WTC11 (cell line): ENCODE data around the gene KANTR. TPM values are rescaled to one million over a fixed set of nuclear protein-coding genes. Genes with fewer than 3 reads are reported as not detected.

Experiments used
- ATAC-seq: fragments of 200-7000 bp; cut with Tn5 transposase; 2 replicates; pipeline ENCODE4 v1.10.0; 2021; ENCODE audit warnings: mild to moderate bottlenecking, moderate library complexity
- CTCF ChIA-PET: fragments of 300-600 bp; sonication (Branson Sonifier 250); formaldehyde crosslinking; loops from one replicate; lab custom pipeline; 2021; ENCODE audit warnings: antibody characterized with exemption; lab: Charles Lee
- POLR2A ChIA-PET: fragments of 350-600 bp; sonication (Branson Sonifier 250); formaldehyde crosslinking; loops from one replicate; lab custom pipeline; 2021; ENCODE audit warnings: antibody characterized with exemption; lab: Charles Lee
- DNase-seq: peaks from one replicate; pipeline ENCODE4 v3.0.0; 2021; ENCODE audit warnings: low spot score
- H3K27ac Mint-ChIP-seq: 2 replicates; pipeline ENCODE4 v1.8.0; 2021; ENCODE audit warnings: mixed read lengths
- H3K27me3 Mint-ChIP-seq: 2 replicates; pipeline ENCODE4 v1.8.0; 2021; ENCODE audit warnings: low read depth, mild to moderate bottlenecking, moderate library complexity, mixed read lengths
- H3K36me3 Mint-ChIP-seq: 2 replicates; pipeline ENCODE4 v1.8.0; 2021; ENCODE audit warnings: mixed read lengths
- H3K4me1 Mint-ChIP-seq: 2 replicates; pipeline ENCODE4 v1.8.0; 2022; ENCODE audit warnings: mixed read lengths
- H3K4me3 Mint-ChIP-seq: 2 replicates; pipeline ENCODE4 v1.8.0; 2021; ENCODE audit warnings: mild to moderate bottlenecking, moderate library complexity, mixed read lengths
- H3K9me3 Mint-ChIP-seq: 2 replicates; pipeline ENCODE4 v1.8.0; 2021; ENCODE audit warnings: mixed read lengths
- ATF1 ChIP-seq: sonication (generic); formaldehyde crosslinking; IDR thresholded peaks from 2 replicates; pipeline ENCODE4 v1.8.1; 2023; ENCODE audit warnings: mild to moderate bottlenecking, moderate library complexity, missing genetic modification reagents
- ELF4 ChIP-seq: sonication (generic); formaldehyde crosslinking; IDR thresholded peaks from 2 replicates; pipeline ENCODE4 v1.8.1; 2022; ENCODE audit warnings: low read depth, mild to moderate bottlenecking, moderate library complexity, missing genetic modification reagents
- EMX1 ChIP-seq: fragments of 250-450 bp; sonication (Bioruptor Pico); IDR thresholded peaks from 2 replicates; pipeline ENCODE4 v1.8.0; 2021; ENCODE audit warnings: mild to moderate bottlenecking
- ETV6 ChIP-seq: sonication (generic); formaldehyde crosslinking; IDR thresholded peaks from 2 replicates; pipeline ENCODE4 v1.8.1; 2022; ENCODE audit warnings: mild to moderate bottlenecking, missing genetic modification reagents
- HMGA2 ChIP-seq: fragments of 250-450 bp; sonication (Bioruptor Pico); IDR thresholded peaks from 2 replicates; pipeline ENCODE4 v1.4.0; 2021; ENCODE audit warnings: mild to moderate bottlenecking, moderate library complexity
- MYBL2 ChIP-seq: sonication (generic); formaldehyde crosslinking; IDR thresholded peaks from 2 replicates; pipeline ENCODE4 v1.8.1; 2023; ENCODE audit warnings: mild to moderate bottlenecking, moderate library complexity, missing genetic modification reagents
- PRRX2 ChIP-seq: fragments of 250-450 bp; sonication (Bioruptor Pico); IDR thresholded peaks from 2 replicates; pipeline ENCODE4 v1.8.0; 2021; ENCODE audit warnings: mild to moderate bottlenecking
- ZNF416 ChIP-seq: fragments of 250-450 bp; sonication (Bioruptor Pico); IDR thresholded peaks from 2 replicates; pipeline ENCODE4 v1.9.0; 2021; ENCODE audit warnings: mild to moderate bottlenecking, inconsistent platforms
- total RNA-seq: library from RNA; stranded (reverse); gene quantifications from 3 replicates; pipeline ENCODE4 v1.2.3, GENCODE V29; 2021
- TF ChIP-seq, protein P1 (sequence below): fragments of 250-450 bp; sonication (Bioruptor Pico); IDR thresholded peaks from 2 replicates; pipeline ENCODE4 v1.9.0; 2021; ENCODE audit warnings: moderate library complexity, mild to moderate bottlenecking, inconsistent platforms, borderline replicate concordance
- TF ChIP-seq, protein P2 (sequence below): sonication (generic); formaldehyde crosslinking; IDR thresholded peaks from 2 replicates; pipeline ENCODE4 v1.8.1; 2022; ENCODE audit warnings: mild to moderate bottlenecking, missing genetic modification reagents, moderate library complexity, borderline replicate concordance
- TF ChIP-seq, protein P3 (sequence below): sonication (generic); formaldehyde crosslinking; IDR thresholded peaks from 2 replicates; pipeline ENCODE4 v1.8.1; 2022; ENCODE audit warnings: low read depth, missing genetic modification reagents, borderline replicate concordance
- TF ChIP-seq, protein P4 (sequence below): sonication (generic); formaldehyde crosslinking; IDR thresholded peaks from 2 replicates; pipeline ENCODE4 v1.8.0; 2023; ENCODE audit warnings: mild to moderate bottlenecking, missing genetic modification reagents
- TF ChIP-seq, protein P5 (sequence below): sonication (generic); formaldehyde crosslinking; IDR thresholded peaks from 2 replicates; pipeline ENCODE4 v1.8.1; 2023; ENCODE audit warnings: mild to moderate bottlenecking, moderate library complexity, missing genetic modification reagents
- TF ChIP-seq, protein P6 (sequence below): sonication (generic); formaldehyde crosslinking; IDR thresholded peaks from 2 replicates; pipeline ENCODE4 v1.8.1; 2023; ENCODE audit warnings: mild to moderate bottlenecking, missing genetic modification reagents
- TF ChIP-seq, protein P7 (sequence below): sonication (generic); formaldehyde crosslinking; IDR thresholded peaks from 2 replicates; pipeline ENCODE4 v1.8.1; 2023; ENCODE audit warnings: mild to moderate bottlenecking, missing genetic modification reagents, borderline replicate concordance

KANTR gene
- total RNA-seq, 1 experiment from 2014 or later, result 14.0 TPM

DNA sequence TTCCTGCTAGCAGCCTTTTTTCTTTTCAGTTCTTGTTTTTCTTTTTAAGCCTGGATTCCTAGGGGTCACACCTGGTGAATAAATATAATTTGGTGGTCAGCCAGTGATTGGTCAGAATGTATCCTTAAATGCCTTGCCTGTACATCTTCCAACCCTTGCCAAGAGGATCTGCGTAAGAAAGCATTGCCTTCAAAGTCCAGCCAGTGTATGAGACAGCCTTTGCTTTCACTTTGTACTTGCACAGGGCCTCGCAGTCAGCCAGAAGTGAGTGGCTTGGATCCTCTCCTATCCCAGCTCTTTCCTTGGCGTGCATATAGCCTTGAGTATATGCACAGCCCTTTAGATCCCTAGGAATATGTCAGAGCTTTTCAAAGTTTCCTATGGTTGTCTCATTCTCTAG, 22.2 kb downstream of the KANTR start:
- Mint-ChIP-seq H3K36me3 (peaks cover 3% of the 10 kb centered on the region), H3K9me3 (no peaks in the 10 kb centered on the region), H3K27me3 (no peaks in the 10 kb centered on the region), H3K4me1 (peaks cover 5% of the 10 kb centered on the region), H3K4me3 (no peak overlapping the region), H3K27ac (peak overlapping the region; percentile 10; the same call in 1 of the 2 replicates)
- ATAC-seq, result no peak
- TF ChIP-seq, protein P1, sequence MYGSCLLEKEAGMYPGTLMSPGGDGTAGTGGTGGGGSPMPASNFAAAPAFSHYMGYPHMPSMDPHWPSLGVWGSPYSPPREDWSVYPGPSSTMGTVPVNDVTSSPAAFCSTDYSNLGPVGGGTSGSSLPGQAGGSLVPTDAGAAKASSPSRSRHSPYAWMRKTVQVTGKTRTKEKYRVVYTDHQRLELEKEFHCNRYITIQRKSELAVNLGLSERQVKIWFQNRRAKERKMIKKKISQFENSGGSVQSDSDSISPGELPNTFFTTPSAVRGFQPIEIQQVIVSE (CRISPR knock-in tag), result no peak
- TF ChIP-seq PRRX2 (CRISPR knock-in tag) (no peak), ATF1 (CRISPR knock-in tag) (no peak)
- TF ChIP-seq, protein P2, sequence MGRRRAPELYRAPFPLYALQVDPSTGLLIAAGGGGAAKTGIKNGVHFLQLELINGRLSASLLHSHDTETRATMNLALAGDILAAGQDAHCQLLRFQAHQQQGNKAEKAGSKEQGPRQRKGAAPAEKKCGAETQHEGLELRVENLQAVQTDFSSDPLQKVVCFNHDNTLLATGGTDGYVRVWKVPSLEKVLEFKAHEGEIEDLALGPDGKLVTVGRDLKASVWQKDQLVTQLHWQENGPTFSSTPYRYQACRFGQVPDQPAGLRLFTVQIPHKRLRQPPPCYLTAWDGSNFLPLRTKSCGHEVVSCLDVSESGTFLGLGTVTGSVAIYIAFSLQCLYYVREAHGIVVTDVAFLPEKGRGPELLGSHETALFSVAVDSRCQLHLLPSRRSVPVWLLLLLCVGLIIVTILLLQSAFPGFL (CRISPR knock-in tag), result no peak
- no peak for DNase-seq
- ChIA-PET CTCF (no interaction called here), POLR2A (interaction anchor here (0.5 kb wide), 1 partner anchor 641 kb away, joined by 11 read pairs; no protein-coding TSS in a partner anchor)

DNA sequence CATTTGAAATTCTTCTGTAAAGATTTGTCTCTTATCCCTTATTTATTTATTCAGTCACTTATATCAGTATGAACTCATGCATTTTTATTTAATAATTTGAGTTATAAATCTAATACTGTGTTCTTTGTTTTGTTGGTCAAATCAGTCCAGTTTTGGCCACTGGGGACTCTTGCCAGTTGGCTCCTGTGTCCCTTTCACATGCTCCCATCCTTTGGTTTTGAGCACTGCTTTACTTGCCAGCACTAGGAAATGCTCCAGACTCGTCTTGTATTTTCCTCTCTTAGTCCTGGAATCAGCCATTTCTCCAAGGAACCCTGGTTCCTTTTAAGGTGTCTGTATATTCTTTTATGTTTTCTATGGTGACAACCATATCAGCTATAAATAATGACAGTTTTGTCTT, 28.1 kb downstream of the KANTR start:
- ATAC-seq (no peak), DNase-seq (no peak)
- ChIA-PET POLR2A (no interaction called here), CTCF (no interaction called here)
- peaks cover 8% of the 10 kb centered on the region for H3K36me3 Mint-ChIP-seq
- no peak overlapping the region for H3K4me3 Mint-ChIP-seq
- TF ChIP-seq MYBL2 (CRISPR knock-in tag) (no peak), ELF4 (CRISPR knock-in tag) (no peak), HMGA2 (no peak), ZNF416 (CRISPR knock-in tag) (no peak), EMX1 (CRISPR knock-in tag) (no peak), ETV6 (CRISPR knock-in tag) (no peak)
- TF ChIP-seq, protein P1 (CRISPR knock-in tag), result no peak
- TF ChIP-seq, protein P3, sequence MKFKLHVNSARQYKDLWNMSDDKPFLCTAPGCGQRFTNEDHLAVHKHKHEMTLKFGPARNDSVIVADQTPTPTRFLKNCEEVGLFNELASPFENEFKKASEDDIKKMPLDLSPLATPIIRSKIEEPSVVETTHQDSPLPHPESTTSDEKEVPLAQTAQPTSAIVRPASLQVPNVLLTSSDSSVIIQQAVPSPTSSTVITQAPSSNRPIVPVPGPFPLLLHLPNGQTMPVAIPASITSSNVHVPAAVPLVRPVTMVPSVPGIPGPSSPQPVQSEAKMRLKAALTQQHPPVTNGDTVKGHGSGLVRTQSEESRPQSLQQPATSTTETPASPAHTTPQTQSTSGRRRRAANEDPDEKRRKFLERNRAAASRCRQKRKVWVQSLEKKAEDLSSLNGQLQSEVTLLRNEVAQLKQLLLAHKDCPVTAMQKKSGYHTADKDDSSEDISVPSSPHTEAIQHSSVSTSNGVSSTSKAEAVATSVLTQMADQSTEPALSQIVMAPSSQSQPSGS, result no peak
- TF ChIP-seq, protein P4, sequence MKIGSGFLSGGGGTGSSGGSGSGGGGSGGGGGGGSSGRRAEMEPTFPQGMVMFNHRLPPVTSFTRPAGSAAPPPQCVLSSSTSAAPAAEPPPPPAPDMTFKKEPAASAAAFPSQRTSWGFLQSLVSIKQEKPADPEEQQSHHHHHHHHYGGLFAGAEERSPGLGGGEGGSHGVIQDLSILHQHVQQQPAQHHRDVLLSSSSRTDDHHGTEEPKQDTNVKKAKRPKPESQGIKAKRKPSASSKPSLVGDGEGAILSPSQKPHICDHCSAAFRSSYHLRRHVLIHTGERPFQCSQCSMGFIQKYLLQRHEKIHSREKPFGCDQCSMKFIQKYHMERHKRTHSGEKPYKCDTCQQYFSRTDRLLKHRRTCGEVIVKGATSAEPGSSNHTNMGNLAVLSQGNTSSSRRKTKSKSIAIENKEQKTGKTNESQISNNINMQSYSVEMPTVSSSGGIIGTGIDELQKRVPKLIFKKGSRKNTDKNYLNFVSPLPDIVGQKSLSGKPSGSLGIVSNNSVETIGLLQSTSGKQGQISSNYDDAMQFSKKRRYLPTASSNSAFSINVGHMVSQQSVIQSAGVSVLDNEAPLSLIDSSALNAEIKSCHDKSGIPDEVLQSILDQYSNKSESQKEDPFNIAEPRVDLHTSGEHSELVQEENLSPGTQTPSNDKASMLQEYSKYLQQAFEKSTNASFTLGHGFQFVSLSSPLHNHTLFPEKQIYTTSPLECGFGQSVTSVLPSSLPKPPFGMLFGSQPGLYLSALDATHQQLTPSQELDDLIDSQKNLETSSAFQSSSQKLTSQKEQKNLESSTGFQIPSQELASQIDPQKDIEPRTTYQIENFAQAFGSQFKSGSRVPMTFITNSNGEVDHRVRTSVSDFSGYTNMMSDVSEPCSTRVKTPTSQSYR, result no peak
- TF ChIP-seq, protein P5, sequence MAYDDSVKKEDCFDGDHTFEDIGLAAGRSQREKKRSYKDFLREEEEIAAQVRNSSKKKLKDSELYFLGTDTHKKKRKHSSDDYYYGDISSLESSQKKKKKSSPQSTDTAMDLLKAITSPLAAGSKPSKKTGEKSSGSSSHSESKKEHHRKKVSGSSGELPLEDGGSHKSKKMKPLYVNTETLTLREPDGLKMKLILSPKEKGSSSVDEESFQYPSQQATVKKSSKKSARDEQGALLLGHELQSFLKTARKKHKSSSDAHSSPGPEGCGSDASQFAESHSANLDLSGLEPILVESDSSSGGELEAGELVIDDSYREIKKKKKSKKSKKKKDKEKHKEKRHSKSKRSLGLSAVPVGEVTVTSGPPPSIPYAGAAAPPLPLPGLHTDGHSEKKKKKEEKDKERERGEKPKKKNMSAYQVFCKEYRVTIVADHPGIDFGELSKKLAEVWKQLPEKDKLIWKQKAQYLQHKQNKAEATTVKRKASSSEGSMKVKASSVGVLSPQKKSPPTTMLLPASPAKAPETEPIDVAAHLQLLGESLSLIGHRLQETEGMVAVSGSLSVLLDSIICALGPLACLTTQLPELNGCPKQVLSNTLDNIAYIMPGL (CRISPR knock-in tag), result no peak
- TF ChIP-seq, protein P6, sequence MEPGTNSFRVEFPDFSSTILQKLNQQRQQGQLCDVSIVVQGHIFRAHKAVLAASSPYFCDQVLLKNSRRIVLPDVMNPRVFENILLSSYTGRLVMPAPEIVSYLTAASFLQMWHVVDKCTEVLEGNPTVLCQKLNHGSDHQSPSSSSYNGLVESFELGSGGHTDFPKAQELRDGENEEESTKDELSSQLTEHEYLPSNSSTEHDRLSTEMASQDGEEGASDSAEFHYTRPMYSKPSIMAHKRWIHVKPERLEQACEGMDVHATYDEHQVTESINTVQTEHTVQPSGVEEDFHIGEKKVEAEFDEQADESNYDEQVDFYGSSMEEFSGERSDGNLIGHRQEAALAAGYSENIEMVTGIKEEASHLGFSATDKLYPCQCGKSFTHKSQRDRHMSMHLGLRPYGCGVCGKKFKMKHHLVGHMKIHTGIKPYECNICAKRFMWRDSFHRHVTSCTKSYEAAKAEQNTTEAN (CRISPR knock-in tag), result no peak
- TF ChIP-seq, protein P7, sequence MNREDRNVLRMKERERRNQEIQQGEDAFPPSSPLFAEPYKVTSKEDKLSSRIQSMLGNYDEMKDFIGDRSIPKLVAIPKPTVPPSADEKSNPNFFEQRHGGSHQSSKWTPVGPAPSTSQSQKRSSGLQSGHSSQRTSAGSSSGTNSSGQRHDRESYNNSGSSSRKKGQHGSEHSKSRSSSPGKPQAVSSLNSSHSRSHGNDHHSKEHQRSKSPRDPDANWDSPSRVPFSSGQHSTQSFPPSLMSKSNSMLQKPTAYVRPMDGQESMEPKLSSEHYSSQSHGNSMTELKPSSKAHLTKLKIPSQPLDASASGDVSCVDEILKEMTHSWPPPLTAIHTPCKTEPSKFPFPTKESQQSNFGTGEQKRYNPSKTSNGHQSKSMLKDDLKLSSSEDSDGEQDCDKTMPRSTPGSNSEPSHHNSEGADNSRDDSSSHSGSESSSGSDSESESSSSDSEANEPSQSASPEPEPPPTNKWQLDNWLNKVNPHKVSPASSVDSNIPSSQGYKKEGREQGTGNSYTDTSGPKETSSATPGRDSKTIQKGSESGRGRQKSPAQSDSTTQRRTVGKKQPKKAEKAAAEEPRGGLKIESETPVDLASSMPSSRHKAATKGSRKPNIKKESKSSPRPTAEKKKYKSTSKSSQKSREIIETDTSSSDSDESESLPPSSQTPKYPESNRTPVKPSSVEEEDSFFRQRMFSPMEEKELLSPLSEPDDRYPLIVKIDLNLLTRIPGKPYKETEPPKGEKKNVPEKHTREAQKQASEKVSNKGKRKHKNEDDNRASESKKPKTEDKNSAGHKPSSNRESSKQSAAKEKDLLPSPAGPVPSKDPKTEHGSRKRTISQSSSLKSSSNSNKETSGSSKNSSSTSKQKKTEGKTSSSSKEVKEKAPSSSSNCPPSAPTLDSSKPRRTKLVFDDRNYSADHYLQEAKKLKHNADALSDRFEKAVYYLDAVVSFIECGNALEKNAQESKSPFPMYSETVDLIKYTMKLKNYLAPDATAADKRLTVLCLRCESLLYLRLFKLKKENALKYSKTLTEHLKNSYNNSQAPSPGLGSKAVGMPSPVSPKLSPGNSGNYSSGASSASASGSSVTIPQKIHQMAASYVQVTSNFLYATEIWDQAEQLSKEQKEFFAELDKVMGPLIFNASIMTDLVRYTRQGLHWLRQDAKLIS, result no peak
- no peaks in the 10 kb centered on the region for H3K4me1 Mint-ChIP-seq
- H3K27ac Mint-ChIP-seq, result no peak overlapping the region
- peaks cover 9% of the 10 kb centered on the region for H3K9me3 Mint-ChIP-seq
- no peaks in the 10 kb centered on the region for H3K27me3 Mint-ChIP-seq
